ENCODE measurements around the gene CPA2. TPM values are rescaled to one million over a fixed set of nuclear protein-coding genes. Genes with fewer than 3 reads are reported as not detected.

Gene CPA2
- total RNA-seq, 2 experiments from 2014 or later, result not detected

Other genes with a start within 250 kb of the CPA2 start
- 10 to 100 TPM; 24.3 to 25.9 TPM for gene ZC3HC1, start 215.5 kb upstream of the CPA2 start, total RNA-seq
- gene KLHDC10, start 196.3 kb upstream of the CPA2 start, total RNA-seq, result 10 to 100 TPM; 17.9 TPM
- gene TMEM209, start 61.5 kb upstream of the CPA2 start, total RNA-seq, result 10 to 100 TPM; 49.7 to 52.0 TPM
- not detected for gene SSMEM1, start 59.0 kb upstream of the CPA2 start, total RNA-seq
- gene CPA4, start 26.3 kb downstream of the CPA2 start, total RNA-seq, result not detected
- 1 to 10 TPM; 2.1 to 3.2 TPM for gene CPA5, start 78.0 kb downstream of the CPA2 start, total RNA-seq
- not detected for gene CPA1, start 113.6 kb downstream of the CPA2 start, total RNA-seq
- gene CEP41, start 174.2 kb downstream of the CPA2 start, total RNA-seq, result 10 to 100 TPM; 21.6 to 22.3 TPM
- 1 to 10 TPM; 4.3 to 7.0 TPM for gene MEST, start 225.2 kb downstream of the CPA2 start, total RNA-seq